GM12878 (cell line): ENCODE data around the gene PLXNB2. TPM values are rescaled to one million over a fixed set of nuclear protein-coding genes. Genes with fewer than 3 reads are reported as not detected.

Experiments
- ATAC-seq: fragments of 200-7000 bp; cut with Tn5 transposase; 3 replicates; pipeline ENCODE4 v1.9.1; 2020; ENCODE audit warnings: mild to moderate bottlenecking, moderate library complexity
- BruUV-seq: library from RNA; stranded (reverse); fragments of 400-500 nt; replicated peaks from 2 replicates; lab custom pipeline; 2021; lab: Mats Ljungman, UMichigan
- CTCF ChIA-PET: fragments of 300-600 bp; sonication (Branson Sonifier 250); formaldehyde crosslinking; extraction: SDS; loops from one replicate; lab custom pipeline; 2021; ENCODE audit warnings: inconsistent platforms; lab: Yijun Ruan, JAX
- POLR2A ChIA-PET: fragments of 350-600 bp; formaldehyde crosslinking; extraction: SDS; loops from one replicate; lab custom pipeline; 2021; ENCODE audit warnings: inconsistent platforms; lab: Charles Lee
- RAD21 ChIA-PET: fragments of 300-600 bp; sonication (Branson Sonifier 250); formaldehyde crosslinking; loops from one replicate; lab custom pipeline; 2023; ENCODE audit warnings: antibody characterized with exemption; ENCODE audit not compliant: unreplicated experiment; lab: Charles Lee
- SMC1A ChIA-PET: fragments of 300-600 bp; sonication (Branson Sonifier 250); formaldehyde crosslinking; loops from one replicate; lab custom pipeline; 2023; ENCODE audit not compliant: unreplicated experiment, uncharacterized antibody; lab: Charles Lee
- DNase-seq: peaks from one replicate; pipeline ENCODE4 v3.0.0-alpha.2; 2011; ENCODE audit warnings: low read depth, low spot score
- FAIRE-seq: peaks from 3 replicates; lab custom pipeline; 2011; peaks lifted over from hg19 to GRCh38; lab: Jason Lieb, UNC
- H2AFZ ChIP-seq: 2 replicates; pipeline ENCODE4 v1.6.0; 2011; ENCODE audit warnings: low read depth, low read length, control low read depth; ENCODE audit not compliant: control insufficient read depth
- H3K27ac ChIP-seq: 2 replicates; pipeline ENCODE4 v1.5.1; 2011; ENCODE audit warnings: control low read depth; ENCODE audit not compliant: control insufficient read depth, insufficient read depth
- H3K27me3 ChIP-seq, 2 experiments: replicated peaks in 1 of 2; 2 replicates each; pipeline versions ENCODE4 v1.6.0 to v1.6.1; 2011; ENCODE audit warnings: low read length in 1 of 2; ENCODE audit not compliant: control insufficient read depth in 2 of 2, insufficient read depth in 2 of 2
- H3K36me3 ChIP-seq, 2 experiments: 2 replicates each; pipeline ENCODE4 v1.5.1; 2011; ENCODE audit warnings: low read length in 1 of 2; ENCODE audit not compliant: control insufficient read depth in 2 of 2, insufficient read depth in 2 of 2
- H3K4me1 ChIP-seq: 2 replicates; pipeline ENCODE4 v1.6.1; 2011; ENCODE audit warnings: mild to moderate bottlenecking, low read length, moderate library complexity, mixed read lengths; ENCODE audit not compliant: control insufficient read depth, insufficient read depth
- H3K4me2 ChIP-seq: 2 replicates; pipeline ENCODE4 v1.6.0; 2011; ENCODE audit warnings: control low read depth; ENCODE audit not compliant: control insufficient read depth, insufficient read depth
- H3K4me3 ChIP-seq: fragments of 200-600 bp; sonication (generic); 2 replicates; pipeline ENCODE4 v1.5.1; 2016
- H3K79me2 ChIP-seq: 2 replicates; pipeline ENCODE4 v1.6.0; 2011; ENCODE audit warnings: low read length; ENCODE audit not compliant: control insufficient read depth, insufficient read depth
- H3K9ac ChIP-seq: 2 replicates; pipeline ENCODE4 v1.8.0; 2011; ENCODE audit warnings: low read length, control low read depth, mixed read lengths; ENCODE audit not compliant: control insufficient read depth, insufficient read depth
- H3K9me3 ChIP-seq: replicated peaks from 3 replicates; pipeline ENCODE4 v1.5.1; 2011; ENCODE audit warnings: mild to moderate bottlenecking, low read length; ENCODE audit not compliant: control insufficient read depth, insufficient read depth
- H4K20me1 ChIP-seq: 2 replicates; pipeline ENCODE4 v1.6.0; 2011; ENCODE audit not compliant: control insufficient read depth, insufficient read depth
- ASH2L ChIP-seq: fragments of 300-600, 200-600 bp; sonication (generic); IDR thresholded peaks from 2 replicates; pipeline ENCODE4 v1.6.1; 2017; ENCODE audit warnings: low read depth, mild to moderate bottlenecking, borderline replicate concordance
- ATF3 ChIP-seq: IDR thresholded peaks from 2 replicates; pipeline ENCODE4 v1.6.1; 2011; ENCODE audit warnings: low read depth, mild to moderate bottlenecking, low read length, moderate library complexity, borderline replicate concordance; ENCODE audit errors: extremely low read depth
- CHD2 ChIP-seq: IDR thresholded peaks from 2 replicates; pipeline ENCODE4 v1.6.1; 2011; ENCODE audit warnings: low read depth, low read length, improper control_type of control experiment, borderline replicate concordance
- DPF2 ChIP-seq: fragments of 450-650 bp; IDR thresholded peaks from 2 replicates; pipeline ENCODE4 v1.6.1; 2017; ENCODE audit warnings: mild to moderate bottlenecking
- GABPA ChIP-seq: IDR thresholded peaks from 2 replicates; pipeline ENCODE4 v1.6.1; 2014; ENCODE audit warnings: antibody characterized with exemption, low read depth, mild to moderate bottlenecking, inconsistent platforms
- HDGF ChIP-seq: fragments of 450-650 bp; IDR thresholded peaks from 2 replicates; pipeline ENCODE4 v1.6.1; 2016; ENCODE audit warnings: antibody characterized with exemption
- MLLT1 ChIP-seq: fragments of 450-650 bp; IDR thresholded peaks from 2 replicates; pipeline ENCODE4 v1.6.1; 2016; ENCODE audit warnings: mild to moderate bottlenecking
- MTA2 ChIP-seq: fragments of 450-650 bp; IDR thresholded peaks from 2 replicates; pipeline ENCODE4 v1.6.1; 2016; ENCODE audit warnings: low read depth, mild to moderate bottlenecking, moderate library complexity
- MTA3 ChIP-seq: IDR thresholded peaks from 2 replicates; pipeline ENCODE4 v1.6.1; 2012; ENCODE audit warnings: low read length, inconsistent platforms, borderline replicate concordance
- SPI1 ChIP-seq: IDR thresholded peaks from 2 replicates; pipeline ENCODE4 v1.6.1; 2011; ENCODE audit warnings: low read depth, mild to moderate bottlenecking, low read length, moderate library complexity, borderline replicate concordance; ENCODE audit not compliant: insufficient read depth
- SREBF1 ChIP-seq: IDR thresholded peaks from 2 replicates; pipeline ENCODE4 v1.6.1; 2012; ENCODE audit warnings: mild to moderate bottlenecking, low read length
- SUZ12 ChIP-seq: fragments of 200-600 bp; sonication (generic); IDR thresholded peaks from one replicate; pipeline ENCODE4 v1.6.1; 2018; ENCODE audit warnings: antibody characterized with exemption, mild to moderate bottlenecking; ENCODE audit not compliant: unreplicated experiment
- TAF1 ChIP-seq: IDR thresholded peaks from 2 replicates; pipeline ENCODE4 v1.6.1; 2011; ENCODE audit warnings: mild to moderate bottlenecking, low read depth, low read length, borderline replicate concordance
- TCF7 ChIP-seq: IDR thresholded peaks from 2 replicates; pipeline ENCODE4 v1.6.1; 2014; ENCODE audit warnings: antibody characterized with exemption, borderline replicate concordance
- USF2 ChIP-seq: IDR thresholded peaks from 2 replicates; pipeline ENCODE4 v1.6.1; 2011; ENCODE audit warnings: low read depth, low read length, improper control_type of control experiment, borderline replicate concordance
- ZNF24 ChIP-seq: fragments of 450-650 bp; IDR thresholded peaks from 2 replicates; pipeline ENCODE4 v1.6.1; 2017; ENCODE audit warnings: antibody characterized with exemption, mild to moderate bottlenecking
- ZNF274 ChIP-seq: IDR thresholded peaks from one replicate; pipeline ENCODE4 v1.8.0; 2011; ENCODE audit not compliant: insufficient read length, insufficient read depth
- WGBS: methylation state at CpG from one replicate; pipeline ENCODE4 v1.1.6; 2016; ENCODE audit warnings: low lambda C conversion rate; ENCODE audit not compliant: insufficient replicate concordance, insufficient coverage; ENCODE audit errors: missing lambda C conversion rate; 5-methylcytosine and 5-hydroxymethylcytosine counted together
- in situ Hi-C: fragments of 300-500 bp; cut with MboI; formaldehyde crosslinking; loops from 9 replicates; pipeline ENCODE4 v1.14.3; 2018; ENCODE audit warnings: mixed read lengths
- intact Hi-C: fragments of 100-400 bp; cut with micrococcal nuclease; formaldehyde crosslinking; loops from one replicate; pipeline ENCODE4 v1.14.2; 2022; ENCODE audit not compliant: unreplicated experiment
- polyA plus RNA-seq, 11 experiments: library from polyadenylated mRNA; depleted of rRNA in 4 of 11; unstranded in 6 of 11; stranded (reverse) in 5 of 11; fragments of >200 nt; fragmentation: Nextera tagmentation in 4 of 11; fragmentation: Illumina TruSeq in 1 of 11; extraction: Ambion mirVana in 4 of 11; extraction: Trizol in 1 of 11; gene quantifications; 1 replicate in 1 of 11; 2 replicates in 10 of 11; pipeline versions ENCODE4 v1.2.1 to v1.2.3, GENCODE V29; 2011 to 2016; ENCODE audit warnings: inconsistent platforms in 2 of 11, missing spikeins in 2 of 11, low read depth in 1 of 11
- total RNA-seq, 4 experiments: library from RNA; depleted of rRNA in 3 of 4; stranded (reverse); fragments of >200 nt in 3 of 4; fragmentation: Illumina TruSeq in 1 of 4; extraction: Trizol in 1 of 4; gene quantifications; 2 replicates each; pipeline versions ENCODE4 v1.2.1 to v1.2.3, GENCODE V29; 2013 to 2021
- TF ChIP-seq, protein P1 (sequence below): fragments of 450-650 bp; IDR thresholded peaks from 2 replicates; pipeline ENCODE4 v1.6.1; 2017; ENCODE audit warnings: mild to moderate bottlenecking

PLXNB2 gene
- total and polyA plus RNA-seq, 10 of the 15 experiments (the other 5 are each of a cell fraction or from before 2014, with no cell fraction given), result 0.68 to 134 (median 41.9) TPM

- TF ChIP-seq ZNF274, result no peak
- TF ChIP-seq ZNF24, result no peak
These were observed 11.4 kb upstream of the PLXNB2 start (continued) for GRCh38 chr22:50318698-50319411.

GRCh38 chr22:50318356-50318697 lies 10.9 kb upstream of the PLXNB2 start:
- no TSS peak for BruUV-seq
- no peaks in the 10 kb centered on the region for H3K9me3 ChIP-seq
- H3K9ac ChIP-seq, result no peak overlapping the region
- WGBS, result 51% methylated on average over 7 of the region's 7 CpGs
- CTCF ChIA-PET, result interaction anchor here (0.6 kb wide), 1 partner anchor 10 kb away, joined by 3 read pairs; no protein-coding TSS in a partner anchor
- H2AFZ ChIP-seq, result no peak overlapping the region
- in situ Hi-C loops (no loop called here), intact Hi-C loops (no loop called here)
- peaks cover 13% of the 10 kb centered on the region for H3K4me1 ChIP-seq
- SMC1A ChIA-PET, result no interaction called here
- RAD21 ChIA-PET, result no interaction called here
- H3K36me3 ChIP-seq, result no peaks in the 10 kb centered on the region
- FAIRE-seq (no peak), ATAC-seq (no peak), DNase-seq (no peak)
- no peak overlapping the region for H3K4me3 ChIP-seq
- no peaks in the 10 kb centered on the region for H3K27me3 ChIP-seq
- POLR2A ChIA-PET, result no interaction called here
- no peak overlapping the region for H3K4me2 ChIP-seq
- no peak overlapping the region for H3K27ac ChIP-seq
- H3K79me2 ChIP-seq, result peaks cover 10% of the 10 kb centered on the region
- H4K20me1 ChIP-seq, result no peaks in the 10 kb centered on the region
- TF ChIP-seq SPI1 (no peak), TCF7 (no peak), SUZ12 (no peak), HDGF (no peak), SREBF1 (no peak), MLLT1 (no peak), CHD2 (no peak), ASH2L (no peak), GABPA (no peak), ATF3 (no peak), MTA3 (no peak), MTA2 (no peak), TAF1 (no peak), USF2 (no peak), DPF2 (no peak)
- TF ChIP-seq, protein P1, sequence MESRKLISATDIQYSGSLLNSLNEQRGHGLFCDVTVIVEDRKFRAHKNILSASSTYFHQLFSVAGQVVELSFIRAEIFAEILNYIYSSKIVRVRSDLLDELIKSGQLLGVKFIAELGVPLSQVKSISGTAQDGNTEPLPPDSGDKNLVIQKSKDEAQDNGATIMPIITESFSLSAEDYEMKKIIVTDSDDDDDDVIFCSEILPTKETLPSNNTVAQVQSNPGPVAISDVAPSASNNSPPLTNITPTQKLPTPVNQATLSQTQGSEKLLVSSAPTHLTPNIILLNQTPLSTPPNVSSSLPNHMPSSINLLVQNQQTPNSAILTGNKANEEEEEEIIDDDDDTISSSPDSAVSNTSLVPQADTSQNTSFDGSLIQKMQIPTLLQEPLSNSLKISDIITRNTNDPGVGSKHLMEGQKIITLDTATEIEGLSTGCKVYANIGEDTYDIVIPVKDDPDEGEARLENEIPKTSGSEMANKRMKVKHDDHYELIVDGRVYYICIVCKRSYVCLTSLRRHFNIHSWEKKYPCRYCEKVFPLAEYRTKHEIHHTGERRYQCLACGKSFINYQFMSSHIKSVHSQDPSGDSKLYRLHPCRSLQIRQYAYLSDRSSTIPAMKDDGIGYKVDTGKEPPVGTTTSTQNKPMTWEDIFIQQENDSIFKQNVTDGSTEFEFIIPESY, result no peak
